ENCODE measurements around the gene ERN1. TPM values are rescaled to one million over a fixed set of nuclear protein-coding genes. Genes with fewer than 3 reads are reported as not detected.

The ERN1 gene
- total RNA-seq, 1 experiment from 2014 or later, result 13.5 TPM

- H3K27ac ChIP-seq (ENCODE audit: low read length), result no peak overlapping the region
- H4K20me1 ChIP-seq (ENCODE audit: low read length), result no peaks in the 10 kb centered on the region
- no peaks in the 10 kb centered on the region for H3K27me3 ChIP-seq (ENCODE audit: low read length)
- CTCF ChIA-PET, result no interaction called here
- BruUV-seq (replicated peaks), result no TSS peak
- peaks cover 6% of the 10 kb centered on the region; the same call in 1 of the 2 replicates for H3K36me3 ChIP-seq (ENCODE audit: low read depth, low read length)
- H3K9me2 ChIP-seq (replicated peaks; ENCODE audit: low read length), result no peaks in the 10 kb centered on the region
- POLR2A ChIA-PET (ENCODE audit: unreplicated experiment), result no interaction called here
- H3K79me2 ChIP-seq (ENCODE audit: low read length), result peaks cover 20% of the 10 kb centered on the region
- H3F3A ChIP-seq (ENCODE audit: low read length, unreplicated experiment), result peaks cover 14% of the 10 kb centered on the region
- H3K9me3 ChIP-seq (ENCODE audit: low read length), result no peaks in the 10 kb centered on the region
- no peak for DNase-seq
- H2AFZ ChIP-seq (ENCODE audit: low read length), result no peak overlapping the region
- H3K4me2 ChIP-seq (ENCODE audit: low read length), result no peak overlapping the region
- no peak overlapping the region for H3K4me3 ChIP-seq (ENCODE audit: low read length)
- H3K4me1 ChIP-seq (ENCODE audit: insufficient read depth, low read length), result peaks cover 49% of the 10 kb centered on the region
- no peak overlapping the region for H3K9ac ChIP-seq (ENCODE audit: low read length)
- intact Hi-C loops (cut with micrococcal nuclease), result loop anchor here (5.0 kb wide), 1 partner anchor 53 kb away; no protein-coding TSS in a partner anchor
- no peak for ATAC-seq
- TF ChIP-seq EZH2 (IDR thresholded peaks at IDR 0.05; ENCODE audit: low read length, unreplicated experiment) (no peak), CTCF (conservative IDR thresholded peaks at IDR 0.05; ENCODE audit: low read depth, low read length) (no peak), EZH2phosphoT487 (IDR thresholded peaks at IDR 0.05; ENCODE audit: borderline replicate concordance, low read length) (no peak)
Observed at GRCh38 chr17:64080174-64080618, 49.7 kb downstream of the ERN1 start.

- DNase-seq (peak; percentile 30), ATAC-seq (no peak)
- Histone ChIP-seq H3F3A (ENCODE audit: low read length, unreplicated experiment) (peaks cover 7% of the 10 kb centered on the region), H3K27me3 (ENCODE audit: low read length) (no peaks in the 10 kb centered on the region), H3K79me2 (ENCODE audit: low read length) (peaks cover 9% of the 10 kb centered on the region; the same call in 1 of the 2 replicates), H3K4me1 (ENCODE audit: insufficient read depth, low read length) (peaks cover 36% of the 10 kb centered on the region), H3K9me2 (replicated peaks; ENCODE audit: low read length) (no peaks in the 10 kb centered on the region), H3K4me2 (ENCODE audit: low read length) (no peak overlapping the region), H3K4me3 (ENCODE audit: low read length) (no peak overlapping the region), H3K36me3 (ENCODE audit: low read depth, low read length) (peaks cover 6% of the 10 kb centered on the region; the same call in 1 of the 2 replicates), H3K9ac (ENCODE audit: low read length) (no peak overlapping the region), H2AFZ (ENCODE audit: low read length) (no peak overlapping the region), H3K27ac (ENCODE audit: low read length) (no peak overlapping the region), H4K20me1 (ENCODE audit: low read length) (no peaks in the 10 kb centered on the region), H3K9me3 (ENCODE audit: low read length) (no peaks in the 10 kb centered on the region)
- POLR2A ChIA-PET (ENCODE audit: unreplicated experiment), result no interaction called here
- intact Hi-C loops (cut with micrococcal nuclease), result no loop called here
- TF ChIP-seq EZH2phosphoT487 (IDR thresholded peaks at IDR 0.05; ENCODE audit: borderline replicate concordance, low read length), result no peak
- no peak for TF ChIP-seq CTCF (conservative IDR thresholded peaks at IDR 0.05; ENCODE audit: low read depth, low read length)
- no peak for TF ChIP-seq EZH2 (IDR thresholded peaks at IDR 0.05; ENCODE audit: low read length, unreplicated experiment)
- no TSS peak for BruUV-seq (replicated peaks)
- CTCF ChIA-PET, result no interaction called here
Observed at GRCh38 chr17:64077379-64077778, 52.6 kb downstream of the ERN1 start.

GRCh38 chr17:64075913-64076312, 54.0 kb downstream of the ERN1 start:
- Histone ChIP-seq H3K9me2 (replicated peaks; ENCODE audit: low read length) (no peaks in the 10 kb centered on the region), H3K79me2 (ENCODE audit: low read length) (peaks cover 6% of the 10 kb centered on the region; the same call in 1 of the 2 replicates), H3K4me2 (ENCODE audit: low read length) (no peak overlapping the region), H3F3A (ENCODE audit: low read length, unreplicated experiment) (no peaks in the 10 kb centered on the region), H3K9me3 (ENCODE audit: low read length) (no peaks in the 10 kb centered on the region), H4K20me1 (ENCODE audit: low read length) (no peaks in the 10 kb centered on the region), H3K27ac (ENCODE audit: low read length) (peak overlapping the region; percentile 88; the same call in 1 of the 2 replicates), H3K9ac (ENCODE audit: low read length) (no peak overlapping the region), H2AFZ (ENCODE audit: low read length) (no peak overlapping the region), H3K27me3 (ENCODE audit: low read length) (no peaks in the 10 kb centered on the region), H3K4me1 (ENCODE audit: insufficient read depth, low read length) (peaks cover 23% of the 10 kb centered on the region), H3K4me3 (ENCODE audit: low read length) (no peak overlapping the region), H3K36me3 (ENCODE audit: low read depth, low read length) (peaks cover 15% of the 10 kb centered on the region)
- no peak for TF ChIP-seq EZH2 (IDR thresholded peaks at IDR 0.05; ENCODE audit: low read length, unreplicated experiment)
- no peak for TF ChIP-seq CTCF (conservative IDR thresholded peaks at IDR 0.05; ENCODE audit: low read depth, low read length)
- no peak for TF ChIP-seq EZH2phosphoT487 (IDR thresholded peaks at IDR 0.05; ENCODE audit: borderline replicate concordance, low read length)
- intact Hi-C loops (cut with micrococcal nuclease), result loop anchor here (2.0 kb wide), 1 partner anchor 15 kb away; no protein-coding TSS in a partner anchor
- ATAC-seq (no peak), DNase-seq (no peak)
- BruUV-seq (replicated peaks), result no TSS peak
- ChIA-PET POLR2A (ENCODE audit: unreplicated experiment) (no interaction called here), CTCF (interaction anchor here (0.7 kb wide), 1 partner anchor 125 kb away, joined by 4 read pairs; no protein-coding TSS in a partner anchor)

Data from PC-3 (cell line).